Stimulated activated CD8-positive, alpha-beta memory T cell treated with anti-CD3 and anti-CD28 coated beads, Interleukin-7, amount 100 ng/mL, for 1 hour (primary cell): Measurements from ENCODE around the gene AMTN.
"Not testable (repeated sequence)": the region's sequence is repeated elsewhere in the genome, so short reads cannot be mapped to it uniquely, and the experiment has no call there.

Source experiments
- DNase-seq, 2 donors: peaks; one replicate each; pipeline ENCODE4 v3.0.0-alpha.2; 2020; ENCODE audit warnings: low read depth in 2 of 2

Gene AMTN

GRCh38 chr4:70518269-70518668 lies at the start of gene AMTN:
TSS of gene AMTN (plus strand) at chr4:70518569. CDS start at chr4:70518778, 209 bp downstream.
- DNase-seq: no peak

DNA sequence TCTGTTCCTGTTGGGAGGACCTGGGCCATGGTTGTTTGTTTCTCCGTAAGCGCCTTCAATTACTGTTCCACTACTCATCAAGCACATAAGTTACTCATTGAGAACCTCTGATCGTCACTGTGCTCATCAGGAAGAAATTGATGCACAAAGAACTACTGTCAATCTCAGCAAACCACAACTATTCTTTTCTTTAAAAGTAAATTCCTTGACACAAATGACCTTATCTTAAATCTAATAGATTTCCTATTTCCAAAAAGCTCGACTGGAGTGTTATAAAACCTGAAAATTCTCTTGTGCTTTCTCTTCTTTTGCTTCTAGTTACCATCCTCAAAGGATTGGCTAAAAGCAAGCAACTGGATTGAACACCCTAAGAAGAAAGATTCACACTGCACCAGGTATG lies 46.5 kb upstream of the AMTN start, which contains the start of gene MUC7:
Gene MUC7, plus strand, starts transcription at position 301 of the 400 bp plus-strand sequence. CDS start 1,825 bp downstream, outside the sequence.
- DNase-seq: no peak

GRCh38 chr4:70473679-70474078 lies 44.7 kb upstream of the AMTN start:
- no peak for DNase-seq

DNA sequence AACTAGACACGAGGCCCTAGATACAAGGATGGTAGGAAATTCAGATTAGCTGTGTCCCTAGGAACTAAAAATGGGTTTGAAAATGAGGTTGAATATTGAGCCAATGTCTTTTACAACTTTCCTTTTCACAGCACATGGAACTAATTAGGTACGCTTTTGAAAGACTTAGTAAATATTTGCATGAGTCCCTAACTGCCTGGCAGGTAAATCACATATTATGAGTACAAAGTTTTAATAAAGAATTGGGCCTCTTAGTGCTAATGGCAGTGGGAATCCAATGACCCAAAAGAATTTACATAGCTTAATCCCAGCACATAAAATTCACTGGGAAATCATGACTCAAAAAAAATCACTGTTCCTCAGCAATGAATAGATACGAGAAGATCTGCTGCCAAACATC lies 29.6 kb upstream of the AMTN start:
- DNase-seq: no peak

- DNase-seq: no peak
Observed at GRCh38 chr4:70496231-70496630, 22.1 kb upstream of the AMTN start.

DNA sequence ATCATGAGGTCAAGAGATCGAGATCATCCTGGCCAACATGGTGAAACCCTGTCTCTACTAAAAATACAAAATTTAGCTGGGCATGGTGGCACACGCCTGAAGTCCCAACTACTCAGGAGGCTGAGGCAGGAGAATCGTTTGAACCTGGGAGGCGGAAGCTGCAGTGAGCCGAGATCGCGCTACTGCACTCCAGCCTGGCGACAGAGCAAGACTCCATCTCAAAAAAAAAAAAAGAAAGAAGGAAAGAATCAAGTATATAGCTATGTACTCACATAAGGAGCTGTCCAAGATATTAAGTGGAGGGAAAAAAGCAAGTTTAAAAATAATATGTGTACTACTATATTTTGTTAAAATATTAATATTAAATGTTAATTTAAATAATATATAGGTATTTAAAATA lies 16.5 kb upstream of the AMTN start:
- not testable (repeated sequence) for DNase-seq

DNA sequence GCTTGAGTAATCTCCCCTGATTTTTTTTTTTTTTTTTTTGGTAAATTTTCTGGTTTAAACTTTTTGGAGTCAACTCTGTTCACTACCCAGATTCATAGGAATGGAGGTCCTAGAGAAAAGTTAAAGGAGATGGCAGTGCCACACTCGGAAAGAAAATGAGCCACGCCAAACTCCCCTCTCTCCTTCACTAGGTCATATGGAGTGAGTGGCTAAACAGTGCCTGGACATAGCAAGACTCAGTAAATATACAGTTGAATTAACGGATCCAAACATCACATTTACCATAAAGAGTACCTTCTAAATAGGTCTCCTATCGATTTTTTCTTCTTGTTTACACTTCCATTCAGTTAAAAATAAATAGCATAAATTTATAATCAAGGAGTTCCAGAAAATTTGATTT lies 13.6 kb upstream of the AMTN start:
- no peak for DNase-seq

DNA sequence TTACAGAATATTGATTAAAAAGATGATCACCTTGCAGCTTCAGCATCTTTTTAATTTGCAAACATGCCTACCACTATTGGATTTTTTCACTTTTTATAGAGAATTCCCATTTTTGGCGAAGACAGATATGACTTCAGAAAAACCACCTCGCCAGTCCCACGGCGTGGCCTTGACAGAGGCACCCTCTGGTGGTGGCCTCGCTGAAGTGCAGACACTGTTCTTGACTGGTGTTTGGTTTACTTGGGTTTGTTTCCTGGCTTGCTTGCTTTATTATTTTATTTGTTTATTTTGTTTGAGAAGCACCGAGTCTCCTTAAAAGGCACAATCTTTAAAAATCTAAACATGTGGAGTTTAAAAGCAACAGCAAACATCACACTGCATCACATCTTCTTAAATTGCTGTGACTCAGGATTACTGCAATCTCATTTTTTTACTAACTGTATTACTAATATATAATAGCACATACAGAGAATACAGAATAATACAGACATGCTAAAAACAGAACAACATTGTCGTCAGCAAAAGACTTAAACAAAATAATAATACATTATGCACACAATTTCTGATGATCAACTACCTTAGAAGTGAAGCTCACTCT lies 13.1 kb upstream of the AMTN start:
- DNase-seq: peak in 1 of 2 donors; percentile 30

- no peak for DNase-seq
Observed at GRCh38 chr4:70508801-70509200, 9.6 kb upstream of the AMTN start.

DNA sequence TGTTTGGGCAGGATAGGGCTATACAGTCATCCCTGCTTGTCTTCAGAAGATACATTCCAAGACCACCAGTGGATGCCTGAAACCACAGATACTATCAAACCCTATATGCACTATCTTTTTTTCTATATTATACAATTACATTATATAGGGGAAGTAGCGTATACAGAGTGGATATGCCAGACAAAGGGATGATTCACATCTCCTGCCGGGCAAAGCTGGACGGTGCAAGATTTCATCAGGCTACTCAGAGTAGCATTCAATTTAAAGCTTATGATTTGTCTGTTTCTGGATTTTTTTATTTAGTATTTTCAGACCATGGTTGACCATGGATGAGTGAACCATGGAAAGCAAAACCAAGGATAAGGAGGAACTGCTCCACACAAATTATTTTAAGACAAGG lies 7.0 kb upstream of the AMTN start:
- no peak for DNase-seq

GRCh38 chr4:70515367-70516250 lies 2.8 kb upstream of the AMTN start:
- no peak for DNase-seq

DNA sequence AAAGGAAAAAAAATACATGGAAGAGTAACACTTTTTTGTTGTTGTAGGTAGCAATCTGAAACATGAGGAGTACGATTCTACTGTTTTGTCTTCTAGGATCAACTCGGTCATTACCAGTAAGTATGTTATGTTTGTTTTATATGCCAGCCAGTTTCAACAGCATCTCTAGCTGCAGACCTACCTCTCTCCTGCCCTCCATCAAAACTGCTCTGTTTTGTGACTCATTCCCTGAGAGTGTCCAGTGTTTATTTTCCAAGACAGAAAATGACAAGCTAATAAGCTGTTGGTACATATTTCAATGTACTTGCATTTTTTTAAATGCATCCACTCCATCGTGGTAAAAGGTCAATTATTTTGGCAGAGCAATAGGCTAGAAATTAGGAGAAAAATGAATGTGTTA lies 347 bp downstream of the AMTN start:
- no peak for DNase-seq

DNA sequence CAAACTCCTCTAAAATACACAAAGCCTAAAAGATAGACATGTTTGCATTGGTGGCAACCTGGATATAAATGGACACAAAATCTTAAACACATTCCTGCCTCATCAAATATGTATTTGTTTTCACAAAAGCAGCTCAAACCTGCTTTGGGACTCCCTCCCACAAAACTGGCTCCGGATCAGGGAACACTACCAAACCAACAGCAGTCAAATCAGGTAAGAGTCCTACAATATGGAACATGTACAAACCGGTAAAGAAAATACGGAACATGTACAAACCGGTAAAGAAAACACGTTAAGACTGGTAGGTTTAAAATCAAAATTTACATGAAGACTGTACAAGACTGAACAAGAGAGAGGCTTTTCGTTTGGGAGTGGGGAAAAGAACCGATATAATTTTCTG lies 4.3 kb downstream of the AMTN start:
- no peak for DNase-seq

- no peak for DNase-seq
Observed at GRCh38 chr4:70530997-70531396, 12.6 kb downstream of the AMTN start.

- no peak for DNase-seq
Observed at GRCh38 chr4:70531981-70532380, 13.6 kb downstream of the AMTN start.

DNA sequence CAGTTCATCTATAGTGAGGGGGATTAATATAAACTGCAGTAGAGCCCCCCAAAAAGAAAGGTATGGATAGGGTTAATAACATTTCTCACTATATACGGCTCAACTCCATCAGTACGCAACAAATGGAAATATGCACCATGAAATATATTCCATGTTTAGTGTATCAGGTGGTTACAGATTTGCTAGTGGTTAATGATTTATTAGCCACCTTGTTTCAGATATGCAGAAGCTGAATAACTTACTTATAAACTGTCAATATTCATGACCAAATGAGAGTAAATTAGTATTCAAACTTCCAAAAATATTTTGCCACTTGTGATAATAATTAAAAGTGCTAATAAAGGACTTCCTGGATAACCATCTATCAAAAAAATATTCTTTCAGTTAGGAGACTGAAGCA lies 14.8 kb downstream of the AMTN start:
- DNase-seq: no peak

- DNase-seq: no peak
Observed at GRCh38 chr4:70533791-70534190, 15.4 kb downstream of the AMTN start.

DNA sequence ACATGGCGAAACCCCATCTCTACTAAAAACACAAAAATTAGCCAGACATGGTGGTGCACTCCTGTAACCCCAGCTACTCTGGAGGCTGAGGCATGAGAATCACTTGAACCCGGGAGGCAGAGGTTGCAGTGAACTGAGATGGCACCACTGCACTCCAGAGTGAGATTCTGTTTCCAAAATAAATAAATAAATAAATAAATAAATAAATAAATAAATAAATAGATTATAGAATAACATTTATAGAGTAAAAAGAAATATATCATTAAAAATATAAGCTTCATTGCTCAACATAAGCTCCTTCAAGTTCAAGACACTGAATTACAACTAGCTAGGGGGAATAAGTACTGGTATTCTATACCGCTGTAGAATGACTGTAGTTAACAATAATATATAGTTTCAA lies 16.5 kb downstream of the AMTN start:
- not testable (repeated sequence) for DNase-seq

GRCh38 chr4:70538869-70539268 lies 20.5 kb downstream of the AMTN start:
- no peak for DNase-seq

GRCh38 chr4:70544279-70544868 lies 26.0 kb downstream of the AMTN start:
- DNase-seq: no peak

DNA sequence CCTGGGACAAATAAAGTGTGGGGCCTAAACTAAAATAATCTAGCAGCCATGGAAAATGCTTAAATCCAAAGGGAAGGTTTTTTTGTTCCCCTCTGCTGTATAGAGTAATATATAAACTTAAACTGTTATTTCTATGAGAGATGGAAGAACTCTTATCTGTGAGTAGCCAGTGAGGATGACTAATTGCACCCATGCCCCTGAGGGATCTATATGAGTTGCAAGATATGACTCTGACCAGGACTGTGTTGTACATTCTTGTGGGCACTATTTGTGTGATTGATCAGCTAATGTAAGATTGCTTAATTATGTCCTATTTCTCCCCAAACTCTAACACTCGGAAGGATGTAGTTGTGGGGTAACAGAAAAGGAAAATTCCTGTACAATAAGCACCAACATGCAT lies 38.5 kb downstream of the AMTN start:
- DNase-seq: no peak

DNA sequence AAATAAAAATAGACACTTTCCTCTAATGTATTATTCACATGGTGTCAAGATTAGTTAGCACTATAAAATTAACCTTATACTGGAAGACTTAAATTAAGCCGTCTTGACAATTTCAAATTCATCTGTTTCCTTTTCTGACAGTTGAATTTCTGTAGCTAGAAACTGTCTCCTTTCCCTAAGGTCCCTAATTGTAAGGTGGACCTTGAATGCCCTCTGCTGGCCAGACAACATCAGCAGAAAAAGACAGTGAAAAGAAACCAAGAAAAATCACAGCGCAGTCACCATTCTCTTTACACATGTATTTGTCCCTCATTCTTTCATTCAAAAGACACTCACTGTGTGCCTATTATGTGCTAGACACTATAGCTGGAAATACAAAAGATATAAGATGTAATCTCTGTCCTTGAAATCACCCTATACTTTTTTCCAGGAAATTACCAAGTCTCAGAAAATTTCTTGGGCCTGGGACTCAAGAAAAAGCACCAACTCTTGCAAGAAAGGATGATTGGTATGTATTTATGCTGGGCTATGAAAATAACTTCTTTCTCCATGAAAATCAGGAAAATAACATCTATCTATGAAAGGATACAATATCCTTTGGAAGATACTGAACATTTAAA lies 41.0 kb downstream of the AMTN start:
- DNase-seq: no peak
